Eye (tissue), 1 donor: ENCODE measurements around the gene VPS51.

Experiments used
- DNase-seq: peaks from one replicate; pipeline ENCODE4 v3.0.0-alpha.2; 2015

Gene VPS51

DNA sequence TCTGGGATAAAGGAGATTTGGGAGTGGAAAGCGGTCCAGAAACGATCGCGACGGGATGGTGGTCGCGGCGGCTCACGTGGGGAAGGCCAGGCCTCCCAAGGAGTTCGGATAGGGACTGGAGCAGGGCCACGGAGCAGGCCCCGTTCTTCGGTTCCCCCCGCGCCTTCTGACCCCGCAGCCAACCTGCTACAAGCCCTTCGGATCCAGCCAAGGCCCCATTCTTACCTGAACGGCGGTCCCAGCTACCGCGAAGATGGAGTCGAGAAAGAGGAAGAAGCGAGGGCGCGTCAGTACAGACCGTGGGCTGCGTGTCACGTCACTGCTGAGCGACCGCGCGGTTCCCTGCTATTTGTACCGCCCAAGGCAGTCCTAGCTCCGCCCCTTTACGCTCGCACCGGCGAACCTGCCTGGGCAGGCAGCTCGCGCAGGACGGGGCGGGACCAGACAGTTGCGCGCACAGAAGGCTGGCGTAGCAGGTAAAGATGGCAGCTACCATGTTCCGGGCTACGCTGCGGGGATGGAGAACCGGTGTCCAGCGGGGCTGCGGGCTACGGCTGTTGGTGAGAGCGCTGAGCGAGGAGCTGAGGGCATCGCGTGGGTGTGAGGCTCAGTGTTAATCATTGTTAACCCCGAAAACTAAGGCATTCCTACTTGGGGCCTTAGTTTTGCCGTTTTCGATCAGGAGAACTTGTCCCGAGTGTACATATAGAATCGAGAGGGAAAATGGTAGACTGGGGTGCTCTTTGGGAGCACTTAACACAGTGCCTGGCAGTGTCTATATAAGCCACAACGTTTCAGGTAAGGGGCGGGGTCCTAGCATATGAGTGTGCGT lies 26.1 kb downstream of the VPS51 start, which contains the start of the genes FAU and MRPL49:
Gene FAU, minus strand, starts transcription at position 270 of the 832 bp plus-strand sequence. CDS start 321 bp downstream, outside the sequence.
Gene MRPL49, plus strand, starts transcription at position 457 of the 832 bp plus-strand sequence. Its CDS starts 26 bp downstream, at position 483.
- peak; percentile 98 for DNase-seq

DNA sequence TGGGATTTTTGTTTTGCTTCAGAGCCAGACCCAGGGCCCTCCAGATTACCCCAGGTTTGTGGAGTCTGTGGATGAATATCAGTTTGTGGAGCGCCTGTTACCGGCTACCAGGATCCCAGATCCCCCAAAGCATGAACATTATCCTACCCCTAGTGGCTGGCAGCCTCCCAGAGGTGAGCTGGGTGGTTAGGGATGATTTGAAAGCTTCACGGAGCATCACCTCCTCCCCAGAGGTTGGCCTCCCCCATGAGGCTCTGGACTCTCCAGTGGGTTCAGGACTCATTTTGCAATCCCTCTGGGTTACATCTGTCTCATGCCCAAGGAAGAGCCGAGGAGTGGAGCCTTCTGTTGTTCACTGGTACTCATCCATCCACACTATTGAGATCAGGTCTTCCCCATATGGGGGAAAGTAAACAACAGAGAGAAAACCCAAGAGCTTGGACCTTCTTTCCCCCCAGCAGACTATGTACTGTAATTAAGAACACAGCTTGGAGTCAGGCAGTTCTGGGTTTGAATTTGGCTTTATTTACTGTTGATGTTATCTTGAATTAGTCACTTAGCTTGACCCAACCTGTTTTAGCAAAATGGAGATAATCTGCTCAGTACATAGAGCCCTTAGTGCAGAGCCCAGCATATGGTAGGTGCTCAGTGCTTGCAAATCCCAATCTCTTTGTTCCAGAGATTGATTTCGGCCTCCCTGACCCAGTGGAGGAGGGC lies 28.6 kb downstream of the VPS51 start:
- DNase-seq, result no peak

DNA sequence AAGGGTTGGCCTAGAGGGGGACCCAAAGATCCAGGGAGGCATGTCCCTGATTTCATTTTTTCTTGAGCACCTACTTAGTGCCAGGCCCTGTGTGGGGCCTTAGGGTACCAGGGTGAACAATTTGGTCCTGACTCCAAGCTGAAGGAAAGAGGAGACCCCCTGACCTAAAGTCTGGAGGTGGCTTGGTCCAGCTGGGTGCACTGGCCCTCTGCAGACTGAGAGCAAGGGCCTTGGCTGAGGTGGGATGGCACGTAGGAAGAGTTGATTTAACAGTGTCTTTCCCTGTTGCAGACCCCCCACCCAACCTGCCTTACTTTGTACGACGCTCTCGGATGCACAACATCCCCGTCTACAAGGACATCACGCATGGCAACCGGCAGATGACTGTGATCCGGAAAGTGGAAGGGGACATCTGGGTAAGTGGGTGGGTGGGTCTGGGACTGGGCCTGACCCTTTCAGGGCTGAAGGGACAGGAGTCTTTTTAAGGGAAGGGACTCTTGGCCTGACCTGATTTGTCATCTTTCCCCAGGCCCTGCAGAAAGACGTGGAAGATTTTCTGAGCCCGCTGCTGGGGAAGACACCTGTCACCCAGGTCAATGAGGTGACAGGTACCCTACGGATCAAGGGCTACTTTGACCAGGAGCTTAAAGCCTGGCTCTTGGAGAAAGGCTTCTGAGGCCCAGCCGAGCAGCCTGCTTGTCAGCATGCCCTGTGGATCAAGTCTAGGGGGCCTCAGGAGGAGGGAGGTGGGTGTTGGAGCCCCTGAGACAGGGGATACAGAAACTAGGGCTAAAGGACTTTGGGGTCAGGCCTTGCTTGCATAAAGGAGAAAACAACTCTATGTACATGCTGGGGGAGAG lies 29.4 kb downstream of the VPS51 start:
- no peak for DNase-seq

DNA sequence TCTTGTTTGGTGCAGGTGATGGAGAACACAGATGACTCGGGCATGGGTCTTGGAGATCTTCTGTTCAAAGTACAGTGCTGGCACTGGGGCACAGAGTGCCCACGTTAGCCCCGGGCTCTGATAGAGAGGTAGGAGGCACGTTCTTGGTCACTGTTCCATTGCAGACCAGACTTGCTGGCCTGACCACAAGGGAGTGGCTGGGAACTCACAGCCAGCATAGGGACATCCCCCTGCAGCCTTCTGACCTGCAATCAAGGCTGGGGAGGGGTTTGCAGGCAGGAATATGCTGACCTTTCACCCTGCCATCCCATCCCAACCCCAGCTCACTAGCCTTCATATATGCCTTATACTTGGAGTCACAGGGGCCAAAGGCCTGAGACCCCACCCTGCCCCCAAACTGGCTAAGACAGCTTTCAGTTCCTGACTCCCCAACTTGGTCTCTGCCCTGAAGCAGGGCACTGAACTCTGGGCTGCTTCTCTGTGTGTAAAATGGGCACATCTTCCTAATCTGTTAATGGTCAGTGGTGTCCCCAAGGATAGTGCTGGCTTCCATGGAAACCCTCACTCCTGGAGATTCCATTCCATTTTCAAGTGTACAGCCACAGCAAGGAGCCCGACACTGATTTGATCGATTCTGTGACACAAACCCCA lies 30.7 kb downstream of the VPS51 start:
- DNase-seq, result no peak

GRCh38 chr11:65127473-65128181 lies 31.6 kb downstream of the VPS51 start:
- no peak for DNase-seq

- no peak for DNase-seq
Measured at GRCh38 chr11:65128182-65129145, 32.5 kb downstream of the VPS51 start.

GRCh38 chr11:65129649-65130441 lies 33.8 kb downstream of the VPS51 start:
- DNase-seq, result no peak

DNA sequence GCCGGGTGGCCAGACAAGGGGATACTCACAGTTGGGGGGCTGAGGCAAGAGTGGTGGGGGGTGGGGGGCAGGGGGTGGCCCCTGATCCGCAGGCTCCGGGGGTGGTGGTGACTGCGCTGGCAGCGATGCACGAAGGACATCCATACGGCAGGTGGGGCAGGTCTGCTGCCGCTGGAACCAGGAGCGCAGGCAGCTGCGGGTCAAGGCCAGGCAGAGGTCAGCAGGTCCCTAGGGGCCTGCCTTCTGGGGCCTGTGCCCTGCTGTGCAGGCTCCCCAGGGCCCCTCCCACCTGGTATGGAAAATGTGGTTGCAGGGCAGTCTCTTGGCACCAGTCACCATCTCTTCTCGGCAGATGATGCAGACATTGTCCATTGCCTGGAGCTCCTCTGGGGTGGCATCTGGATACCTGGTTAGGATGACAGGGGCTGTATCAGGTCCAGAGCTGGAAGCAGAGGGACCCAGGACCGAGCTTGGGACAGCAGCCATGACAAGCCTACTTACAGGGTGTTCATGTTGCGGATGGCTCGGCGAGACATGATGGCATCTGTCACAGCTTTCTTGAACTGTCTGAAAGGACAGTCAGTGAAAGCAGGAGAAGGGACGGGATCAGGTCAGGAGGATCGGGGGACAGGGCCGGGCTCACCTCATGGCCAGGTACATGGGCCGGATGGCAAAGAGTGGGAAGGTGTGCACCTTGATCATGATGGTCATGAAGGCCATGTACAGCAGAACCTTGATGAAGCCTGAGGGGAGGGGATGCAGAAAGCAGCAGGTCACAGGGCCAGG lies 34.8 kb downstream of the VPS51 start:
- no peak for DNase-seq

- DNase-seq, result no peak
Measured at GRCh38 chr11:65131417-65131776, 35.4 kb downstream of the VPS51 start.

GRCh38 chr11:65131895-65132237 lies 35.9 kb downstream of the VPS51 start:
- no peak for DNase-seq

- no peak for DNase-seq
Measured at GRCh38 chr11:65132238-65132987, 36.4 kb downstream of the VPS51 start.

GRCh38 chr11:65132988-65133700 lies 37.1 kb downstream of the VPS51 start:
- DNase-seq, result no peak

- no peak for DNase-seq
Measured at GRCh38 chr11:65133724-65134123, 37.7 kb downstream of the VPS51 start.

GRCh38 chr11:65134240-65134951 lies 38.4 kb downstream of the VPS51 start, which contains the start of gene SYVN1:
TSS of gene SYVN1 (minus strand) at chr11:65134519. CDS start at chr11:65133601, 918 bp downstream.
- DNase-seq, result peak; percentile 98

- no peak for DNase-seq
Measured at GRCh38 chr11:65134952-65135632, 39.1 kb downstream of the VPS51 start.

- no peak for DNase-seq
Measured at GRCh38 chr11:65135633-65136145, 39.7 kb downstream of the VPS51 start.
